HepG2 (cell line): Measurements from ENCODE around the gene SIRT7. TPM values are rescaled to one million over a fixed set of nuclear protein-coding genes. Genes with fewer than 3 reads are reported as not detected.
A peak's percentile ranks its signal among the peaks of the same experiment; 100 is the strongest.

Source experiments
- AGO1 ChIP-seq: fragments of 200-400 bp; formaldehyde crosslinking; IDR thresholded peaks from 2 replicates; pipeline ENCODE4 v1.6.1; 2017; ENCODE audit warnings: mild to moderate bottlenecking, low read depth, low read length, moderate library complexity; ENCODE audit not compliant: poor library complexity, severe bottlenecking
- ARNTL ChIP-seq: sonication (generic); formaldehyde crosslinking; IDR thresholded peaks from 2 replicates; pipeline ENCODE4 v1.4.0; 2020; ENCODE audit warnings: mild to moderate bottlenecking, missing genetic modification reagents
- ATF1 ChIP-seq: IDR thresholded peaks from 2 replicates; pipeline ENCODE4 v1.6.1; 2016; ENCODE audit warnings: mild to moderate bottlenecking, control low read depth
- EP300 ChIP-seq, 3 experiments: sonication (generic) in 1 of 3; formaldehyde crosslinking in 1 of 3; IDR thresholded peaks; 2 replicates each; pipeline versions ENCODE4 v1.5.1 to v1.6.1; 2011 to 2020; ENCODE audit warnings: low read depth in 2 of 3, low read length in 2 of 3, borderline replicate concordance in 1 of 3, improper control_type of control experiment in 1 of 3, mild to moderate bottlenecking in 1 of 3, missing genetic modification reagents in 1 of 3, moderate library complexity in 1 of 3
- HOXA9 ChIP-seq: sonication (generic); formaldehyde crosslinking; IDR thresholded peaks from 2 replicates; pipeline ENCODE4 v1.8.1; 2022; ENCODE audit warnings: missing genetic modification reagents, mild to moderate bottlenecking, moderate library complexity, borderline replicate concordance
- IRX3 ChIP-seq: sonication (generic); formaldehyde crosslinking; IDR thresholded peaks from 2 replicates; pipeline ENCODE4 v1.8.1; 2023; ENCODE audit warnings: mild to moderate bottlenecking, low read depth, missing genetic modification reagents, borderline replicate concordance
- NFKBIZ ChIP-seq: IDR thresholded peaks from 2 replicates; pipeline ENCODE4 v1.6.1; 2018; ENCODE audit warnings: missing genetic modification reagents, missing compliant biosample characterization
- PRMT3 ChIP-seq: sonication (generic); formaldehyde crosslinking; IDR thresholded peaks from 2 replicates; pipeline ENCODE4 v1.8.1; 2022; ENCODE audit warnings: low read depth, mild to moderate bottlenecking, moderate library complexity, missing genetic modification reagents, borderline replicate concordance
- TP53 ChIP-seq: sonication (generic); formaldehyde crosslinking; conservative IDR thresholded peaks from 2 replicates; pipeline ENCODE4 v1.4.0; 2020; ENCODE audit warnings: missing genetic modification reagents
- ZNF296 ChIP-seq: sonication (generic); formaldehyde crosslinking; conservative IDR thresholded peaks from 2 replicates; pipeline ENCODE4 v1.5.0; 2020; ENCODE audit warnings: mild to moderate bottlenecking, missing genetic modification reagents
- ZNF550 ChIP-seq: sonication (generic); formaldehyde crosslinking; IDR thresholded peaks from 2 replicates; pipeline ENCODE4 v1.4.0; 2020; ENCODE audit warnings: mild to moderate bottlenecking, missing genetic modification reagents, borderline replicate concordance
- ZNF782 ChIP-seq: sonication (generic); formaldehyde crosslinking; IDR thresholded peaks from 2 replicates; pipeline ENCODE4 v1.4.0; 2020; ENCODE audit warnings: missing genetic modification reagents, mild to moderate bottlenecking, borderline replicate concordance
- polyA plus RNA-seq, 8 experiments: library from polyadenylated mRNA; depleted of rRNA in 3 of 8; stranded (reverse) in 7 of 8; unstranded in 1 of 8; fragments of >200 nt; fragmentation: Illumina TruSeq in 4 of 8; extraction: Trizol in 4 of 8; gene quantifications; 2 replicates each; pipeline versions ENCODE4 v1.2.1 to v1.2.3, GENCODE V29; 2011 to 2016; ENCODE audit warnings: low read depth in 4 of 8, missing spikeins in 1 of 8, mixed read lengths in 1 of 8; ENCODE audit not compliant: insufficient read depth in 1 of 8
- total RNA-seq, 5 experiments: library from RNA; depleted of rRNA; stranded (reverse); fragments of >200 nt; fragmentation: Illumina TruSeq; extraction: Trizol; gene quantifications; 2 replicates each; pipeline ENCODE4 v1.2.3, GENCODE V29; 2016; ENCODE audit warnings: low read depth in 1 of 5
- TF ChIP-seq, protein P1 (sequence below): sonication (generic); formaldehyde crosslinking; IDR thresholded peaks from 2 replicates; pipeline ENCODE4 v1.4.0; 2020; ENCODE audit warnings: mild to moderate bottlenecking, missing genetic modification reagents
- TF ChIP-seq, protein P2 (sequence below): IDR thresholded peaks from 2 replicates; pipeline ENCODE4 v1.6.1; 2016; ENCODE audit warnings: low read depth, borderline replicate concordance
- TF ChIP-seq, protein P3 (sequence below): sonication (generic); formaldehyde crosslinking; IDR thresholded peaks from 2 replicates; pipeline ENCODE4 v1.8.0; 2022; ENCODE audit warnings: mild to moderate bottlenecking, missing genetic modification reagents, moderate library complexity
- TF ChIP-seq, protein P4 (sequence below): sonication (generic); formaldehyde crosslinking; IDR thresholded peaks from 2 replicates; pipeline ENCODE4 v1.9.0; 2022; ENCODE audit warnings: low read depth, missing genetic modification reagents
- TF ChIP-seq, protein P5 (sequence below): IDR thresholded peaks from 2 replicates; pipeline ENCODE4 v1.6.1; 2016; ENCODE audit warnings: mild to moderate bottlenecking
- TF ChIP-seq, protein P6 (sequence below): sonication (generic); formaldehyde crosslinking; conservative IDR thresholded peaks from 2 replicates; pipeline ENCODE4 v1.4.0; 2020; ENCODE audit warnings: missing genetic modification reagents

SIRT7 gene
- total and polyA plus RNA-seq, 2 of the 13 experiments (the other 11 are each of a cell fraction or from before 2014, with no cell fraction given), result 8.3 to 24.8 TPM

DNA sequence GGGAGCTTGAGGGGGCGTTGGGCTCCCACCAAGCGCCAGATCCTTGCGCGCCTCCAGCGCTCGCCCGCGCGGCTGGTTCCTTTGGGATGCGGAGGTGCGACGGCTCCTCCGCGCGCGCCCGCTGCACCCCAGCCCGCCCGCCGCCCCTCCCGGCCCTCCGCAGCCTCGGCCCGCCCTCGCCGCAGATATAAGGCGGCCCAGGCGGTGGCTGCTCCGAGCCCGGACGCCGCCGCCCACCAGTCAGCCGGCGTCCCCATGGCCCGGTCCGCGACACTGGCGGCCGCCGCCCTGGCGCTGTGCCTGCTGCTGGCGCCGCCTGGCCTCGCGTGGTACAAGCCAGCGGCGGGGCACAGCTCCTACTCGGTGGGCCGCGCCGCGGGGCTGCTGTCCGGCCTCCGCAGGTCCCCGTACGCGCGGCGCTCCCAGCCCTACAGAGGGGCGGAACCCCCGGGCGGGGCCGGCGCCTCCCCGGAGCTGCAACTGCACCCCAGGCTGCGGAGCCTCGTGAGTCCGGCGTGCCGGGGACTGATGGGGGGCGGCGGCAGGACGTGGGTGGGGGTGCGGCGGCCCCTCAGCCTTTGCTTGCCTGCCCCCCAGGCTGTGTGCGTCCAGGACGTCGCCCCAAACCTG, 15.8 kb downstream of the SIRT7 start, which contains the start of gene NPB (continued):
- TF ChIP-seq ZNF296, result no peak; the same call in 1 of the 2 replicates
- peak; percentile 87 for TF ChIP-seq HOXA9
- 0 out of 2 replicates have a peak, but pooled peaks have one; percentile 6 for TF ChIP-seq ARNTL (CRISPR knock-in tag)
- TF ChIP-seq IRX3 (CRISPR knock-in tag), result peak; percentile 93; the same call in 1 of the 2 replicates
- TF ChIP-seq, protein P1, sequence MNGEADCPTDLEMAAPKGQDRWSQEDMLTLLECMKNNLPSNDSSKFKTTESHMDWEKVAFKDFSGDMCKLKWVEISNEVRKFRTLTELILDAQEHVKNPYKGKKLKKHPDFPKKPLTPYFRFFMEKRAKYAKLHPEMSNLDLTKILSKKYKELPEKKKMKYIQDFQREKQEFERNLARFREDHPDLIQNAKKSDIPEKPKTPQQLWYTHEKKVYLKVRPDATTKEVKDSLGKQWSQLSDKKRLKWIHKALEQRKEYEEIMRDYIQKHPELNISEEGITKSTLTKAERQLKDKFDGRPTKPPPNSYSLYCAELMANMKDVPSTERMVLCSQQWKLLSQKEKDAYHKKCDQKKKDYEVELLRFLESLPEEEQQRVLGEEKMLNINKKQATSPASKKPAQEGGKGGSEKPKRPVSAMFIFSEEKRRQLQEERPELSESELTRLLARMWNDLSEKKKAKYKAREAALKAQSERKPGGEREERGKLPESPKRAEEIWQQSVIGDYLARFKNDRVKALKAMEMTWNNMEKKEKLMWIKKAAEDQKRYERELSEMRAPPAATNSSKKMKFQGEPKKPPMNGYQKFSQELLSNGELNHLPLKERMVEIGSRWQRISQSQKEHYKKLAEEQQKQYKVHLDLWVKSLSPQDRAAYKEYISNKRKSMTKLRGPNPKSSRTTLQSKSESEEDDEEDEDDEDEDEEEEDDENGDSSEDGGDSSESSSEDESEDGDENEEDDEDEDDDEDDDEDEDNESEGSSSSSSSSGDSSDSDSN (CRISPR knock-in tag), result peak; percentile 41; the same call in 1 of the 2 replicates
- TF ChIP-seq, protein P2, sequence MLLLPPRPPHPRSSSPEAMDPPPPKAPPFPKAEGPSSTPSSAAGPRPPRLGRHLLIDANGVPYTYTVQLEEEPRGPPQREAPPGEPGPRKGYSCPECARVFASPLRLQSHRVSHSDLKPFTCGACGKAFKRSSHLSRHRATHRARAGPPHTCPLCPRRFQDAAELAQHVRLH (CRISPR knock-in tag), result 0 out of 2 replicates have a peak, but pooled peaks have one; percentile 18
- TF ChIP-seq PRMT3 (CRISPR knock-in tag), result no peak
- no peak for TF ChIP-seq EP300 (IDR thresholded peaks at IDR 0.05; ENCODE audit: low read depth in 2 of 2, low read length in 2 of 2)
- no peak for TF ChIP-seq EP300 (CRISPR knock-in tag; IDR thresholded peaks at IDR 0.05; ENCODE audit: borderline replicate concordance)
- 0 out of 2 replicates have a peak, but pooled peaks have one; percentile 18 for TF ChIP-seq TP53
- no peak for TF ChIP-seq ZNF782
- TF ChIP-seq, protein P3, sequence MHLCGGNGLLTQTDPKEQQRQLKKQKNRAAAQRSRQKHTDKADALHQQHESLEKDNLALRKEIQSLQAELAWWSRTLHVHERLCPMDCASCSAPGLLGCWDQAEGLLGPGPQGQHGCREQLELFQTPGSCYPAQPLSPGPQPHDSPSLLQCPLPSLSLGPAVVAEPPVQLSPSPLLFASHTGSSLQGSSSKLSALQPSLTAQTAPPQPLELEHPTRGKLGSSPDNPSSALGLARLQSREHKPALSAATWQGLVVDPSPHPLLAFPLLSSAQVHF, result no peak
- no peak for TF ChIP-seq NFKBIZ (CRISPR knock-in tag)
- no peak for TF ChIP-seq ATF1 (CRISPR knock-in tag)
- TF ChIP-seq, protein P4, sequence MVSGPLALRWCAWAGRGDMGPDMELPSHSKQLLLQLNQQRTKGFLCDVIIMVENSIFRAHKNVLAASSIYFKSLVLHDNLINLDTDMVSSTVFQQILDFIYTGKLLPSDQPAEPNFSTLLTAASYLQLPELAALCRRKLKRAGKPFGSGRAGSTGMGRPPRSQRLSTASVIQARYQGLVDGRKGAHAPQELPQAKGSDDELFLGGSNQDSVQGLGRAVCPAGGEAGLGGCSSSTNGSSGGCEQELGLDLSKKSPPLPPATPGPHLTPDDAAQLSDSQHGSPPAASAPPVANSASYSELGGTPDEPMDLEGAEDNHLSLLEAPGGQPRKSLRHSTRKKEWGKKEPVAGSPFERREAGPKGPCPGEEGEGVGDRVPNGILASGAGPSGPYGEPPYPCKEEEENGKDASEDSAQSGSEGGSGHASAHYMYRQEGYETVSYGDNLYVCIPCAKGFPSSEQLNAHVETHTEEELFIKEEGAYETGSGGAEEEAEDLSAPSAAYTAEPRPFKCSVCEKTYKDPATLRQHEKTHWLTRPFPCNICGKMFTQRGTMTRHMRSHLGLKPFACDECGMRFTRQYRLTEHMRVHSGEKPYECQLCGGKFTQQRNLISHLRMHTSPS (CRISPR knock-in tag), result peak; percentile 40; the same call in 1 of the 2 replicates
- TF ChIP-seq ZNF550, result peak; percentile 6; the same call in 1 of the 2 replicates
- TF ChIP-seq, protein P5, sequence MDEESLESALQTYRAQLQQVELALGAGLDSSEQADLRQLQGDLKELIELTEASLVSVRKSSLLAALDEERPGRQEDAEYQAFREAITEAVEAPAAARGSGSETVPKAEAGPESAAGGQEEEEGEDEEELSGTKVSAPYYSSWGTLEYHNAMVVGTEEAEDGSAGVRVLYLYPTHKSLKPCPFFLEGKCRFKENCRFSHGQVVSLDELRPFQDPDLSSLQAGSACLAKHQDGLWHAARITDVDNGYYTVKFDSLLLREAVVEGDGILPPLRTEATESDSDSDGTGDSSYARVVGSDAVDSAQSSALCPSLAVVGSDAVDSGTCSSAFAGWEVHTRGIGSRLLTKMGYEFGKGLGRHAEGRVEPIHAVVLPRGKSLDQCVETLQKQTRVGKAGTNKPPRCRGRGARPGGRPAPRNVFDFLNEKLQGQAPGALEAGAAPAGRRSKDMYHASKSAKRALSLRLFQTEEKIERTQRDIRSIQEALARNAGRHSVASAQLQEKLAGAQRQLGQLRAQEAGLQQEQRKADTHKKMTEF (CRISPR knock-in tag), result peak; percentile 27; the same call in 1 of the 2 replicates
- TF ChIP-seq, protein P6, sequence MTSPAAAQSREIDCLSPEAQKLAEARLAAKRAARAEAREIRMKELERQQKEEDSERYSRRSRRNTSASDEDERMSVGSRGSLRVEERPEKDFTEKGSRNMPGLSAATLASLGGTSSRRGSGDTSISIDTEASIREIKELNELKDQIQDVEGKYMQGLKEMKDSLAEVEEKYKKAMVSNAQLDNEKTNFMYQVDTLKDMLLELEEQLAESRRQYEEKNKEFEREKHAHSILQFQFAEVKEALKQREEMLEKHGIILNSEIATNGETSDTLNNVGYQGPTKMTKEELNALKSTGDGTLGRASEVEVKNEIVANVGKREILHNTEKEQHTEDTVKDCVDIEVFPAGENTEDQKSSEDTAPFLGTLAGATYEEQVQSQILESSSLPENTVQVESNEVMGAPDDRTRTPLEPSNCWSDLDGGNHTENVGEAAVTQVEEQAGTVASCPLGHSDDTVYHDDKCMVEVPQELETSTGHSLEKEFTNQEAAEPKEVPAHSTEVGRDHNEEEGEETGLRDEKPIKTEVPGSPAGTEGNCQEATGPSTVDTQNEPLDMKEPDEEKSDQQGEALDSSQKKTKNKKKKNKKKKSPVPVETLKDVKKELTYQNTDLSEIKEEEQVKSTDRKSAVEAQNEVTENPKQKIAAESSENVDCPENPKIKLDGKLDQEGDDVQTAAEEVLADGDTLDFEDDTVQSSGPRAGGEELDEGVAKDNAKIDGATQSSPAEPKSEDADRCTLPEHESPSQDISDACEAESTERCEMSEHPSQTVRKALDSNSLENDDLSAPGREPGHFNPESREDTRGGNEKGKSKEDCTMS (CRISPR knock-in tag), result no peak
- TF ChIP-seq AGO1, result peak; percentile 100
